HepG2 (cell line): ENCODE results near the gene SLC35D2. TPM values are rescaled to one million over a fixed set of nuclear protein-coding genes. Genes with fewer than 3 reads are reported as not detected.

Experiments
- ATAC-seq: fragments of 200-7000 bp; cut with Tn5 transposase; 3 replicates; pipeline ENCODE4 v1.9.1; 2020; ENCODE audit warnings: mild to moderate bottlenecking, moderate library complexity
- BruUV-seq: library from RNA; stranded (reverse); fragments of 400-500 nt; replicated peaks from 2 replicates; lab custom pipeline; 2021; lab: Mats Ljungman, UMichigan
- CTCF ChIA-PET: fragments of 300-600 bp; formaldehyde crosslinking; extraction: SDS; loops from one replicate; lab custom pipeline; 2021; ENCODE audit warnings: low total read pairs, inconsistent platforms, low intra/inter-chr PET ratio; lab: Yijun Ruan, JAX
- POLR2A ChIA-PET: fragments of 350-600 bp; sonication (Branson Sonifier 250); formaldehyde crosslinking; loops from one replicate; lab custom pipeline; 2020; ENCODE audit warnings: antibody characterized with exemption, inconsistent platforms; lab: Yijun Ruan, JAX
- DNase-seq: peaks from one replicate; pipeline ENCODE4 v3.0.0-alpha.2; 2015; ENCODE audit warnings: low spot score
- FAIRE-seq: peaks from 3 replicates; lab custom pipeline; 2011; peaks lifted over from hg19 to GRCh38; lab: Jason Lieb, UNC
- H2AFZ ChIP-seq: one replicate; pipeline ENCODE4 v1.6.1; 2011; ENCODE audit warnings: low read length, inconsistent platforms
- H3K27ac ChIP-seq: fragments of 300-600 bp; 3 replicates; pipeline ENCODE4 v1.8.0; 2011; ENCODE audit warnings: mixed run types, mild to moderate bottlenecking, mixed read lengths, low read length, inconsistent platforms; ENCODE audit not compliant: insufficient read depth; ENCODE audit errors: extremely low read length
- H3K27me3 ChIP-seq, 2 experiments: fragments of 200-600 bp in 1 of 2; 2 replicates in 1 of 2; 3 replicates in 1 of 2; pipeline versions ENCODE4 v1.6.0 to v1.8.0; 2011; ENCODE audit warnings: low read length in 2 of 2, mild to moderate bottlenecking in 2 of 2, moderate library complexity in 2 of 2, inconsistent platforms in 1 of 2; ENCODE audit not compliant: insufficient read depth in 2 of 2, control insufficient read depth in 1 of 2
- H3K36me3 ChIP-seq, 2 experiments: fragments of 200-600 bp in 1 of 2; replicated peaks in 1 of 2; 2 replicates in 1 of 2; 3 replicates in 1 of 2; pipeline versions ENCODE4 v1.5.1 to v1.8.0; 2011; ENCODE audit warnings: low read length in 2 of 2, inconsistent platforms in 1 of 2; ENCODE audit not compliant: insufficient read depth in 2 of 2, control insufficient read depth in 1 of 2
- H3K4me1 ChIP-seq: 2 replicates; pipeline ENCODE4 v1.5.1; 2012; ENCODE audit warnings: low read length, inconsistent platforms; ENCODE audit not compliant: insufficient read depth
- H3K4me2 ChIP-seq: 2 replicates; pipeline ENCODE4 v1.6.0; 2011; ENCODE audit warnings: low read depth, low read length, inconsistent platforms
- H3K4me3 ChIP-seq, 3 experiments: fragments of 200-600 bp in 1 of 3; sonication (generic), shearing (Covaris generic) in 1 of 3; replicated peaks in 1 of 3; 2 replicates each; pipeline ENCODE4 v1.5.1; 2011 to 2016; ENCODE audit warnings: low read length in 3 of 3, inconsistent platforms in 2 of 3, low read depth in 2 of 3, mild to moderate bottlenecking in 2 of 3, control low read depth in 1 of 3, mixed read lengths in 1 of 3; ENCODE audit not compliant: insufficient read depth in 1 of 3
- H3K79me2 ChIP-seq: one replicate; pipeline ENCODE4 v1.6.1; 2011; ENCODE audit warnings: low read length, inconsistent platforms; ENCODE audit not compliant: insufficient read depth
- H3K9ac ChIP-seq: 2 replicates; pipeline ENCODE4 v1.6.0; 2011; ENCODE audit warnings: mild to moderate bottlenecking, low read depth, low read length, inconsistent platforms; ENCODE audit not compliant: insufficient read depth
- H3K9me3 ChIP-seq: 2 replicates; pipeline ENCODE4 v1.5.1; 2012; ENCODE audit warnings: mild to moderate bottlenecking, low read length
- H4K20me1 ChIP-seq: 2 replicates; pipeline ENCODE4 v1.6.0; 2011; ENCODE audit warnings: inconsistent platforms, mild to moderate bottlenecking, low read length, moderate library complexity; ENCODE audit not compliant: insufficient read depth
- FOXK1 ChIP-seq: sonication (generic); formaldehyde crosslinking; IDR thresholded peaks from 2 replicates; pipeline ENCODE4 v1.4.0; 2020; ENCODE audit warnings: low read depth, missing genetic modification reagents, borderline replicate concordance
- HNF4G ChIP-seq, 2 experiments: sonication (generic) in 1 of 2; formaldehyde crosslinking in 1 of 2; IDR thresholded peaks; 2 replicates each; pipeline versions ENCODE4 v1.4.0 to v1.6.1; 2011 to 2020; ENCODE audit warnings: borderline replicate concordance in 2 of 2, low read depth in 2 of 2, mild to moderate bottlenecking in 2 of 2, low read length in 1 of 2, missing genetic modification reagents in 1 of 2, moderate library complexity in 1 of 2
- HOMEZ ChIP-seq: IDR thresholded peaks from 2 replicates; pipeline ENCODE4 v1.6.1; 2016; ENCODE audit warnings: low read depth
- KLF13 ChIP-seq: sonication (generic); formaldehyde crosslinking; IDR thresholded peaks from 2 replicates; pipeline ENCODE4 v1.4.0; 2020; ENCODE audit warnings: mild to moderate bottlenecking, missing genetic modification reagents
- MAZ ChIP-seq, 2 experiments: sonication (generic) in 1 of 2; formaldehyde crosslinking in 1 of 2; IDR thresholded peaks; 2 replicates each; pipeline versions ENCODE4 v1.5.0 to v1.6.1; 2012 to 2020; ENCODE audit warnings: low read depth in 2 of 2, mild to moderate bottlenecking in 2 of 2, borderline replicate concordance in 1 of 2, improper control_type of control experiment in 1 of 2, low read length in 1 of 2, missing genetic modification reagents in 1 of 2, moderate library complexity in 1 of 2
- PCBP2 ChIP-seq: fragments of 200-400 bp; formaldehyde crosslinking; optimal IDR thresholded peaks from 2 replicates; pipeline ENCODE3; 2018; ENCODE audit warnings: low read length, low read depth; ENCODE audit not compliant: poor library complexity, severe bottlenecking
- SOX6 ChIP-seq, 2 experiments: fragments of 450-650 bp in 1 of 2; sonication (generic) in 1 of 2; formaldehyde crosslinking in 1 of 2; IDR thresholded peaks; 2 replicates each; pipeline versions ENCODE4 v1.4.0 to v1.6.1; 2017 to 2020; ENCODE audit warnings: antibody characterized with exemption in 1 of 2, mild to moderate bottlenecking in 1 of 2, missing genetic modification reagents in 1 of 2
- ZBTB10 ChIP-seq: sonication (generic); formaldehyde crosslinking; IDR thresholded peaks from 2 replicates; pipeline ENCODE4 v1.4.0; 2020; ENCODE audit warnings: missing genetic modification reagents, borderline replicate concordance
- ZFP82 ChIP-seq: sonication (generic); formaldehyde crosslinking; IDR thresholded peaks from 2 replicates; pipeline ENCODE4 v1.5.1; 2020; ENCODE audit warnings: mild to moderate bottlenecking, missing genetic modification reagents, borderline replicate concordance
- ZNF253 ChIP-seq: sonication (generic); formaldehyde crosslinking; IDR thresholded peaks from 2 replicates; pipeline ENCODE4 v1.8.0; 2022; ENCODE audit warnings: mild to moderate bottlenecking, missing genetic modification reagents, borderline replicate concordance
- ZNF451 ChIP-seq: sonication (generic); formaldehyde crosslinking; IDR thresholded peaks from 2 replicates; pipeline ENCODE4 v1.5.0; 2020; ENCODE audit warnings: mild to moderate bottlenecking, missing genetic modification reagents
- ZNF644 ChIP-seq: IDR thresholded peaks from 2 replicates; pipeline ENCODE4 v1.6.1; 2016; ENCODE audit warnings: low read depth
- WGBS: methylation state at CpG from one replicate; pipeline ENCODE4 v1.1.6; 2017; ENCODE audit warnings: low lambda C conversion rate; 5-methylcytosine and 5-hydroxymethylcytosine counted together
- in situ Hi-C: cut with HindIII; loops from 2 replicates; pipeline ENCODE4 v1.10.0; 2017; ENCODE audit warnings: low pct_unique_long_range_greater_than_20kb; ENCODE audit not compliant: extremely low pct_ligation_motif_present
- intact Hi-C: fragments of 100-400 bp; cut with micrococcal nuclease; formaldehyde crosslinking; loops from one replicate; pipeline ENCODE4 v1.10.0; 2022; ENCODE audit not compliant: unreplicated experiment
- polyA plus RNA-seq, 8 experiments: library from polyadenylated mRNA; depleted of rRNA in 3 of 8; stranded (reverse) in 7 of 8; unstranded in 1 of 8; fragments of >200 nt; fragmentation: Illumina TruSeq in 4 of 8; extraction: Trizol in 4 of 8; gene quantifications; 2 replicates each; pipeline versions ENCODE4 v1.2.1 to v1.2.3, GENCODE V29; 2011 to 2016; ENCODE audit warnings: low read depth in 4 of 8, missing spikeins in 1 of 8, mixed read lengths in 1 of 8; ENCODE audit not compliant: insufficient read depth in 1 of 8
- total RNA-seq, 5 experiments: library from RNA; depleted of rRNA; stranded (reverse); fragments of >200 nt; fragmentation: Illumina TruSeq; extraction: Trizol; gene quantifications; 2 replicates each; pipeline ENCODE4 v1.2.3, GENCODE V29; 2016; ENCODE audit warnings: low read depth in 1 of 5

The SLC35D2 gene
- total and polyA plus RNA-seq, 2 of the 13 experiments (the other 11 are each of a cell fraction or from before 2014, with no cell fraction given) = 96.2 to 103 TPM

DNA sequence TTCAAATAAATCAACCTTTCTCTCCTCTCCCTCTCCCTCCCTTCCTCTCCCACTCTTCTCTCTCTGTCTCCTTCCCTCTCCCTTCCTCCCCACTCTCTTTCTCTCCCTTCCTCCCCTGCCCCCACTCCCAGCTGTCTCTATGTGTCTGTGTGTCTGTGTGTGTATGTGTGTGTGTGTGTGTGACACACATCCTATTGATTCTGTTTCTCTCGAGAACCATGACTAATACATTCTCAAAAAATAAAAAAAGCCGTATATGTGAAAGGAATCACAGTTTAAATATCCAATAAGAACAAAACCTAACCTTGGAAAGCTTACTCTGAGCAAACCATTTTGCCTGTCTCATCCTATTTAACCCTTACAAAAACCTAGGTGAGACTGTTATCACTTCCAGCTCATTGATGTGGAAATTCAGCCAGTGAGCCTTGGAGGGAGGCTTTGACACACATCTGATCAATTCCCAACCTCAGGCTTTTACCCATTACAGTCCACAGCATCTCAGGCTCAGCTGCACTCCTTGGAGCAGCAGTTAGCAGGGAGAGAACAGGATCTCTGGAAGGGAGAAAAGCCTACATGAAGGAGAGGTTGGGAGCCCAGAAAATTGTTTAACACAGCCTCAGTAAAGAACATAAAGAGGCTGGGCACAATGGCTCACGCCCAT, 89.9 kb downstream of the SLC35D2 start:
- ChIA-PET POLR2A (no interaction called here), CTCF (no interaction called here)
- Histone ChIP-seq H3K4me1 (no peaks in the 10 kb centered on the region), H2AFZ (no peak overlapping the region), H3K4me2 (no peak overlapping the region), H3K27ac (no peak overlapping the region), H3K4me3 (no peak overlapping the region), H4K20me1 (no peaks in the 10 kb centered on the region), H3K27me3 (no peaks in the 10 kb centered on the region), H3K36me3 (no peaks in the 10 kb centered on the region), H3K9me3 (no peaks in the 10 kb centered on the region)
- BruUV-seq = no TSS peak
- in situ Hi-C loops = no loop called here
- intact Hi-C loops = no loop called here
- no peak for ATAC-seq
- FAIRE-seq = no peak
- 18% methylated on average over 3 of the region's 3 CpGs for WGBS
- no peak for TF ChIP-seq FOXK1 (CRISPR knock-in tag)
- TF ChIP-seq PCBP2 = peak; percentile 31
- TF ChIP-seq, all 625 proteins: peak for 1
- DNase-seq = no peak
- no peak overlapping the region for H3K9ac ChIP-seq
- no peaks in the 10 kb centered on the region for H3K79me2 ChIP-seq

GRCh38 chr9:96289392-96289791, 94.1 kb downstream of the SLC35D2 start:
- WGBS = 81% methylated on average over 2 of the region's 2 CpGs
- DNase-seq (no peak), ATAC-seq (no peak), FAIRE-seq (no peak)
- ChIA-PET CTCF (no interaction called here), POLR2A (no interaction called here)
- no peak overlapping the region for H3K27ac ChIP-seq
- no peak overlapping the region for H3K4me2 ChIP-seq
- BruUV-seq = no TSS peak
- intact Hi-C loops = no loop called here
- H3K9me3 ChIP-seq = no peaks in the 10 kb centered on the region
- in situ Hi-C loops = no loop called here
- H3K27me3 ChIP-seq = no peaks in the 10 kb centered on the region
- no peaks in the 10 kb centered on the region for H3K36me3 ChIP-seq
- H3K4me3 ChIP-seq = no peak overlapping the region
- no peaks in the 10 kb centered on the region for H3K4me1 ChIP-seq
- no peak overlapping the region for H2AFZ ChIP-seq
- no peaks in the 10 kb centered on the region for H3K79me2 ChIP-seq
- H3K9ac ChIP-seq = no peak overlapping the region
- no peaks in the 10 kb centered on the region for H4K20me1 ChIP-seq
- no peak for TF ChIP-seq ZNF644 (CRISPR knock-in tag)
- no peak for TF ChIP-seq ZNF253 (CRISPR knock-in tag)
- TF ChIP-seq ZFP82 = no peak
- TF ChIP-seq ZNF451 = no peak
- TF ChIP-seq KLF13 (CRISPR knock-in tag) = no peak
- TF ChIP-seq SOX6 (IDR thresholded peaks at IDR 0.05) = no peak
- TF ChIP-seq SOX6 (CRISPR knock-in tag; IDR thresholded peaks at IDR 0.05) = no peak
- TF ChIP-seq HNF4G (IDR thresholded peaks at IDR 0.05; ENCODE audit: borderline replicate concordance, low read depth, low read length) = no peak
- TF ChIP-seq HNF4G (CRISPR knock-in tag; IDR thresholded peaks at IDR 0.05; ENCODE audit: borderline replicate concordance, low read depth) = no peak
- TF ChIP-seq HOMEZ = no peak
- no peak for TF ChIP-seq ZBTB10 (CRISPR knock-in tag)
- TF ChIP-seq MAZ (IDR thresholded peaks at IDR 0.05; ENCODE audit: borderline replicate concordance, low read depth, low read length) = no peak
- no peak for TF ChIP-seq MAZ (CRISPR knock-in tag; IDR thresholded peaks at IDR 0.05; ENCODE audit: low read depth)
